ENCODE measurements around the gene CFAP70. TPM values are rescaled to one million over a fixed set of nuclear protein-coding genes. Genes with fewer than 3 reads are reported as not detected.

CFAP70 gene
- total RNA-seq, 1 experiment from 2014 or later: 2.9 TPM

DNA sequence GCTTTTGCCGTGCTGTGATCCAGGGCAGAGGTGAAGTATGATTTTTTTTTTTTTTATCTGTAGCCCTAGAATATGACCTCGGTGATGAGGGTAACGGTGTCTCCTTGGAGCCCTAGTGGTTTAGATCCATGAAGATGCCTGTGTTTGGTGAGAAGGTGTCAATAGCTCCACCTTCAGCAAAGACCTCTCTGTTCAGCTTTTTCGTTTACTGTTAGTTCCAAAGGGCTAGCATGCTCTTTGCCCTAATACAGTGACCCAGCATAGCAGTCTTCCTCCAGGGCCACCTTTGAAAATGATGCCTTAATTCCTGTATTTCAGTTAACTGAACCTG, 105.5 kb downstream of the CFAP70 start:
- H3K4me1 ChIP-seq (ENCODE audit: control insufficient read depth in 1 of 2, insufficient read depth in 2 of 2, low read length in 2 of 2): peaks cover 15 to 34% of the 10 kb centered on the region in 2 experiments
- ChIA-PET POLR2A (interaction anchor here (0.6 to 3.5 kb wide), 4 partner anchors 8 to 30 kb away, joined by 3 to 16 read pairs (median 8); no protein-coding TSS in a partner anchor), CTCF (interaction anchor here (1.4 kb wide), 1 partner anchor 10 kb away, joined by 3 read pairs; no protein-coding TSS in a partner anchor), RAD21 (ENCODE audit: low non-redundant PET in 1 of 2, low total read pairs in 2 of 2, uncharacterized antibody in 2 of 2, unreplicated experiment in 2 of 2) (no interaction called here)
- peak; percentile 35 for ATAC-seq
- no peaks in the 10 kb centered on the region for H3K27me3 ChIP-seq (ENCODE audit: insufficient read depth, low read length)
- H3K79me2 ChIP-seq (ENCODE audit: insufficient read depth, low read length): peaks cover 54% of the 10 kb centered on the region
- DNase-seq (ENCODE audit: low read depth, low spot score): no peak
- H3K36me3 ChIP-seq (ENCODE audit: control insufficient read depth in 1 of 2, insufficient read depth in 2 of 2, low read length in 2 of 2): peaks cover 2 to 17% of the 10 kb centered on the region in 2 experiments
- peak overlapping the region; percentile 94 for H3K9ac ChIP-seq (ENCODE audit: low read length)
- no peaks in the 10 kb centered on the region for H3K9me3 ChIP-seq (ENCODE audit: control insufficient read depth in 1 of 2, insufficient read depth in 1 of 2, low read depth in 1 of 2, low read length in 2 of 2)
- peak overlapping the region; percentile 69 for H3K27ac ChIP-seq (ENCODE audit: low read depth, low read length)
- H4K20me1 ChIP-seq (ENCODE audit: insufficient read depth): no peaks in the 10 kb centered on the region
- peak overlapping the region; percentile 88 for H3K4me2 ChIP-seq (ENCODE audit: low read length)
- H3K4me3 ChIP-seq (replicated peaks in 1 of 2; ENCODE audit: low read depth in 1 of 2, low read length in 2 of 2): peak overlapping the region; percentile 83 to 100
- no peaks in the 10 kb centered on the region for H3K9me2 ChIP-seq (ENCODE audit: insufficient read depth)
- no TSS peak for BruUV-seq (replicated peaks)
- H2AFZ ChIP-seq (ENCODE audit: low read depth, low read length, poor library complexity, severe bottlenecking): no peak overlapping the region
- intact Hi-C loops (cut with micrococcal nuclease): no loop called here
- TF ChIP-seq EZH2phosphoT487 (IDR thresholded peaks at IDR 0.05; ENCODE audit: borderline replicate concordance) (no peak), ELF1 (IDR thresholded peaks at IDR 0.05; ENCODE audit: borderline replicate concordance, low read depth) (no peak), ZFX (IDR thresholded peaks at IDR 0.05) (no peak), SRF (IDR thresholded peaks at IDR 0.05; ENCODE audit: low read depth) (no peak), SIN3A (IDR thresholded peaks at IDR 0.05; ENCODE audit: low read depth) (no peak), EGR1 (IDR thresholded peaks at IDR 0.05; ENCODE audit: low read depth) (0 out of 2 replicates have a peak, but pooled peaks have one; percentile 6), SP1 (IDR thresholded peaks at IDR 0.05; ENCODE audit: low read depth) (no peak), TCF7L2 (IDR thresholded peaks at IDR 0.05; ENCODE audit: borderline replicate concordance, extremely low read depth, insufficient read depth, insufficient read length) (no peak)
- TF ChIP-seq, protein P1, sequence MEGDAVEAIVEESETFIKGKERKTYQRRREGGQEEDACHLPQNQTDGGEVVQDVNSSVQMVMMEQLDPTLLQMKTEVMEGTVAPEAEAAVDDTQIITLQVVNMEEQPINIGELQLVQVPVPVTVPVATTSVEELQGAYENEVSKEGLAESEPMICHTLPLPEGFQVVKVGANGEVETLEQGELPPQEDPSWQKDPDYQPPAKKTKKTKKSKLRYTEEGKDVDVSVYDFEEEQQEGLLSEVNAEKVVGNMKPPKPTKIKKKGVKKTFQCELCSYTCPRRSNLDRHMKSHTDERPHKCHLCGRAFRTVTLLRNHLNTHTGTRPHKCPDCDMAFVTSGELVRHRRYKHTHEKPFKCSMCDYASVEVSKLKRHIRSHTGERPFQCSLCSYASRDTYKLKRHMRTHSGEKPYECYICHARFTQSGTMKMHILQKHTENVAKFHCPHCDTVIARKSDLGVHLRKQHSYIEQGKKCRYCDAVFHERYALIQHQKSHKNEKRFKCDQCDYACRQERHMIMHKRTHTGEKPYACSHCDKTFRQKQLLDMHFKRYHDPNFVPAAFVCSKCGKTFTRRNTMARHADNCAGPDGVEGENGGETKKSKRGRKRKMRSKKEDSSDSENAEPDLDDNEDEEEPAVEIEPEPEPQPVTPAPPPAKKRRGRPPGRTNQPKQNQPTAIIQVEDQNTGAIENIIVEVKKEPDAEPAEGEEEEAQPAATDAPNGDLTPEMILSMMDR (IDR thresholded peaks at IDR 0.05 in 2 of 3, conservative IDR thresholded peaks at IDR 0.05 in 1 of 3; ENCODE audit: borderline replicate concordance in 1 of 3, insufficient read depth in 1 of 3, low read depth in 2 of 3, low read length in 2 of 3): peak in 2 of 3 experiments; percentile 3 to 18; a peak in 1 of 6 replicates
